ENCODE results near the gene PKNOX2.

PKNOX2 gene

GRCh38 chr11:125357551-125357950, 193.0 kb downstream of the PKNOX2 start:
- no peaks in the 10 kb centered on the region for H3K36me3 ChIP-seq (ENCODE audit: insufficient read depth, low read length)
- H3K4me3 ChIP-seq (ENCODE audit: low read length) = no peak overlapping the region
- no peaks in the 10 kb centered on the region for H3K27me3 ChIP-seq (ENCODE audit: insufficient read depth, low read length)
- H3K9ac ChIP-seq (ENCODE audit: low read depth, low read length) = no peak overlapping the region
- H3K4me1 ChIP-seq (ENCODE audit: insufficient read depth, low read length) = peaks cover 6% of the 10 kb centered on the region; the same call in 1 of the 2 replicates
- H3K9me3 ChIP-seq (ENCODE audit: insufficient read depth, low read depth, low read length) = no peaks in the 10 kb centered on the region
- WGBS = 88% methylated on average over 8 of the region's 8 CpGs
- no peak overlapping the region for H3K27ac ChIP-seq (ENCODE audit: low read depth, low read length)

GRCh38 chr11:125358254-125358840, 193.8 kb downstream of the PKNOX2 start:
- 94% methylated on average over 6 of the region's 6 CpGs for WGBS

GRCh38 chr11:125359130-125359529, 194.6 kb downstream of the PKNOX2 start:
- H3K9me3 ChIP-seq (ENCODE audit: insufficient read depth, low read depth, low read length) = no peaks in the 10 kb centered on the region
- H3K36me3 ChIP-seq (ENCODE audit: insufficient read depth, low read length) = no peaks in the 10 kb centered on the region
- H3K9ac ChIP-seq (ENCODE audit: low read depth, low read length) = no peak overlapping the region
- no peak overlapping the region for H3K27ac ChIP-seq (ENCODE audit: low read depth, low read length)
- H3K4me3 ChIP-seq (ENCODE audit: low read length) = no peak overlapping the region
- 95% methylated on average over 9 of the region's 9 CpGs for WGBS
- peaks cover 10% of the 10 kb centered on the region; the same call in 1 of the 2 replicates for H3K4me1 ChIP-seq (ENCODE audit: insufficient read depth, low read length)
- no peaks in the 10 kb centered on the region for H3K27me3 ChIP-seq (ENCODE audit: insufficient read depth, low read length)

More at GRCh38 chr11:125358254-125358840, 193.8 kb downstream of the PKNOX2 start:
- Histone ChIP-seq H3K27me3 (ENCODE audit: insufficient read depth, low read length) (no peaks in the 10 kb centered on the region), H3K36me3 (ENCODE audit: insufficient read depth, low read length) (no peaks in the 10 kb centered on the region), H3K9me3 (ENCODE audit: insufficient read depth, low read depth, low read length) (no peaks in the 10 kb centered on the region), H3K4me1 (ENCODE audit: insufficient read depth, low read length) (peaks cover 6% of the 10 kb centered on the region; the same call in 1 of the 2 replicates), H3K4me3 (ENCODE audit: low read length) (no peak overlapping the region), H3K9ac (ENCODE audit: low read depth, low read length) (no peak overlapping the region), H3K27ac (ENCODE audit: low read depth, low read length) (no peak overlapping the region)

- Histone ChIP-seq H3K27me3 (ENCODE audit: insufficient read depth, low read length) (no peaks in the 10 kb centered on the region), H3K9ac (ENCODE audit: low read depth, low read length) (no peak overlapping the region), H3K4me3 (ENCODE audit: low read length) (no peak overlapping the region), H3K4me1 (ENCODE audit: insufficient read depth, low read length) (peaks cover 11% of the 10 kb centered on the region; the same call in 1 of the 2 replicates), H3K27ac (ENCODE audit: low read depth, low read length) (no peak overlapping the region), H3K9me3 (ENCODE audit: insufficient read depth, low read depth, low read length) (no peaks in the 10 kb centered on the region), H3K36me3 (ENCODE audit: insufficient read depth, low read length) (no peaks in the 10 kb centered on the region)
- WGBS = 94% methylated on average over 7 of the region's 7 CpGs
These were observed 195.5 kb downstream of the PKNOX2 start for GRCh38 chr11:125360066-125360465.

GRCh38 chr11:125364121-125364826, 199.7 kb downstream of the PKNOX2 start:
- H3K9ac ChIP-seq (ENCODE audit: low read depth, low read length) = no peak overlapping the region
- WGBS = 81% methylated on average over 11 of the region's 11 CpGs

GRCh38 chr11:125365196-125365931, 200.8 kb downstream of the PKNOX2 start:
- Histone ChIP-seq H3K27me3 (ENCODE audit: insufficient read depth, low read length) (no peaks in the 10 kb centered on the region), H3K36me3 (ENCODE audit: insufficient read depth, low read length) (no peaks in the 10 kb centered on the region), H3K4me1 (ENCODE audit: insufficient read depth, low read length) (peaks cover 16% of the 10 kb centered on the region), H3K27ac (ENCODE audit: low read depth, low read length) (no peak overlapping the region), H3K9me3 (ENCODE audit: insufficient read depth, low read depth, low read length) (no peaks in the 10 kb centered on the region), H3K9ac (ENCODE audit: low read depth, low read length) (no peak overlapping the region), H3K4me3 (ENCODE audit: low read length) (no peak overlapping the region)
- WGBS = 92% methylated on average over 7 of the region's 7 CpGs

More at GRCh38 chr11:125364121-125364826, 199.7 kb downstream of the PKNOX2 start:
- Histone ChIP-seq H3K9me3 (ENCODE audit: insufficient read depth, low read depth, low read length) (no peaks in the 10 kb centered on the region), H3K27ac (ENCODE audit: low read depth, low read length) (no peak overlapping the region), H3K4me1 (ENCODE audit: insufficient read depth, low read length) (peaks cover 5% of the 10 kb centered on the region; the same call in 1 of the 2 replicates), H3K27me3 (ENCODE audit: insufficient read depth, low read length) (no peaks in the 10 kb centered on the region), H3K36me3 (ENCODE audit: insufficient read depth, low read length) (no peaks in the 10 kb centered on the region), H3K4me3 (ENCODE audit: low read length) (no peak overlapping the region)

GRCh38 chr11:125367710-125368109, 203.2 kb downstream of the PKNOX2 start:
- Histone ChIP-seq H3K9me3 (ENCODE audit: insufficient read depth, low read depth, low read length) (no peaks in the 10 kb centered on the region), H3K27ac (ENCODE audit: low read depth, low read length) (no peak overlapping the region), H3K36me3 (ENCODE audit: insufficient read depth, low read length) (no peaks in the 10 kb centered on the region), H3K4me3 (ENCODE audit: low read length) (no peak overlapping the region), H3K4me1 (ENCODE audit: insufficient read depth, low read length) (peaks cover 36% of the 10 kb centered on the region), H3K27me3 (ENCODE audit: insufficient read depth, low read length) (no peaks in the 10 kb centered on the region), H3K9ac (ENCODE audit: low read depth, low read length) (no peak overlapping the region)
- 93% methylated on average over 7 of the region's 8 CpGs for WGBS

- Histone ChIP-seq H3K9me3 (ENCODE audit: insufficient read depth, low read depth, low read length) (no peaks in the 10 kb centered on the region), H3K27me3 (ENCODE audit: insufficient read depth, low read length) (no peaks in the 10 kb centered on the region), H3K4me3 (ENCODE audit: low read length) (no peak overlapping the region), H3K9ac (ENCODE audit: low read depth, low read length) (no peak overlapping the region), H3K27ac (ENCODE audit: low read depth, low read length) (no peak overlapping the region), H3K4me1 (ENCODE audit: insufficient read depth, low read length) (peaks cover 39% of the 10 kb centered on the region), H3K36me3 (ENCODE audit: insufficient read depth, low read length) (no peaks in the 10 kb centered on the region)
- WGBS = 94% methylated on average over 3 of the region's 4 CpGs
These were observed 204.2 kb downstream of the PKNOX2 start for GRCh38 chr11:125368757-125369156.

- Histone ChIP-seq H3K4me3 (ENCODE audit: low read length) (no peak overlapping the region), H3K4me1 (ENCODE audit: insufficient read depth, low read length) (peaks cover 33% of the 10 kb centered on the region), H3K36me3 (ENCODE audit: insufficient read depth, low read length) (no peaks in the 10 kb centered on the region), H3K27me3 (ENCODE audit: insufficient read depth, low read length) (no peaks in the 10 kb centered on the region), H3K27ac (ENCODE audit: low read depth, low read length) (no peak overlapping the region), H3K9me3 (ENCODE audit: insufficient read depth, low read depth, low read length) (no peaks in the 10 kb centered on the region), H3K9ac (ENCODE audit: low read depth, low read length) (no peak overlapping the region)
- 59% methylated on average over 6 of the region's 6 CpGs for WGBS
These were observed 205.3 kb downstream of the PKNOX2 start for GRCh38 chr11:125369808-125370207.

GRCh38 chr11:125370561-125371389, 206.2 kb downstream of the PKNOX2 start:
- Histone ChIP-seq H3K36me3 (ENCODE audit: insufficient read depth, low read length) (no peaks in the 10 kb centered on the region), H3K9me3 (ENCODE audit: insufficient read depth, low read depth, low read length) (no peaks in the 10 kb centered on the region), H3K9ac (ENCODE audit: low read depth, low read length) (peak overlapping the region; percentile 27; the same call in 1 of the 2 replicates), H3K4me3 (ENCODE audit: low read length) (peak overlapping the region; percentile 38), H3K27me3 (ENCODE audit: insufficient read depth, low read length) (no peaks in the 10 kb centered on the region), H3K4me1 (ENCODE audit: insufficient read depth, low read length) (peaks cover 37% of the 10 kb centered on the region), H3K27ac (ENCODE audit: low read depth, low read length) (peak overlapping the region; percentile 55)
- WGBS = 23% methylated on average over 18 of the region's 18 CpGs
